Mesodermal cell (in vitro differentiated cells): ENCODE measurements around the gene GFRA4.

Source experiments
- H3K27ac ChIP-seq: 2 replicates; pipeline ENCODE4 v1.7.0; 2013; ENCODE audit warnings: mild to moderate bottlenecking, low read depth, low read length, moderate library complexity; ENCODE audit not compliant: severe bottlenecking
- H3K36me3 ChIP-seq: 2 replicates; pipeline ENCODE4 v1.7.1; 2013; ENCODE audit warnings: mild to moderate bottlenecking, low read length, moderate library complexity; ENCODE audit not compliant: control insufficient read depth, insufficient read depth
- H3K4me1 ChIP-seq: one replicate; pipeline ENCODE4 v1.7.1; 2013; ENCODE audit warnings: mild to moderate bottlenecking, low read length; ENCODE audit not compliant: insufficient read depth, control insufficient read depth, poor library complexity, severe bottlenecking
- H3K4me3 ChIP-seq: 2 replicates; pipeline ENCODE4 v1.7.0; 2013; ENCODE audit warnings: low read length, control low read depth, mild to moderate bottlenecking; ENCODE audit not compliant: insufficient read depth, poor library complexity, severe bottlenecking; ENCODE audit errors: extremely low read depth
- H3K9me3 ChIP-seq: 2 replicates; pipeline ENCODE4 v1.7.1; 2013; ENCODE audit warnings: mild to moderate bottlenecking, low read length, moderate library complexity; ENCODE audit not compliant: control insufficient read depth
- WGBS, 2 experiments: methylation state at CpG; one replicate each; pipeline ENCODE4 v1.1.5; 2013; ENCODE audit warnings: missing lambda C conversion rate in 2 of 2; ENCODE audit not compliant: insufficient coverage in 2 of 2; 5-methylcytosine and 5-hydroxymethylcytosine counted together

Gene GFRA4

GRCh38 chr20:3651204-3651962 is 11.8 kb downstream of the GFRA4 start:
- H3K27ac ChIP-seq, result no peak overlapping the region
- peaks cover 10% of the 10 kb centered on the region for H3K36me3 ChIP-seq
- H3K4me1 ChIP-seq, result no peaks in the 10 kb centered on the region
- WGBS, 2 experiments, result 90% methylated on average over 7 to 9 of the region's 9 CpGs
- H3K9me3 ChIP-seq, result peaks cover 4% of the 10 kb centered on the region
- H3K4me3 ChIP-seq, result no peak overlapping the region

- Histone ChIP-seq H3K27ac (no peak overlapping the region), H3K4me3 (no peak overlapping the region), H3K4me1 (no peaks in the 10 kb centered on the region), H3K36me3 (peaks cover 12% of the 10 kb centered on the region), H3K9me3 (no peaks in the 10 kb centered on the region)
- WGBS, 2 experiments, result 98 to 100% methylated on average over 4 of the region's 9 CpGs
Measured at GRCh38 chr20:3648951-3649350, 14.2 kb downstream of the GFRA4 start.

GRCh38 chr20:3647473-3647872 is 15.7 kb downstream of the GFRA4 start:
- Histone ChIP-seq H3K9me3 (no peaks in the 10 kb centered on the region), H3K4me3 (no peak overlapping the region), H3K4me1 (no peaks in the 10 kb centered on the region), H3K36me3 (peaks cover 19% of the 10 kb centered on the region), H3K27ac (no peak overlapping the region)

GRCh38 chr20:3646651-3647050 is 16.5 kb downstream of the GFRA4 start:
- Histone ChIP-seq H3K27ac (no peak overlapping the region), H3K36me3 (peaks cover 19% of the 10 kb centered on the region), H3K4me3 (no peak overlapping the region), H3K9me3 (no peaks in the 10 kb centered on the region), H3K4me1 (no peaks in the 10 kb centered on the region)
- 93 to 95% methylated on average over 9 to 11 of the region's 13 CpGs for WGBS, 2 experiments

DNA sequence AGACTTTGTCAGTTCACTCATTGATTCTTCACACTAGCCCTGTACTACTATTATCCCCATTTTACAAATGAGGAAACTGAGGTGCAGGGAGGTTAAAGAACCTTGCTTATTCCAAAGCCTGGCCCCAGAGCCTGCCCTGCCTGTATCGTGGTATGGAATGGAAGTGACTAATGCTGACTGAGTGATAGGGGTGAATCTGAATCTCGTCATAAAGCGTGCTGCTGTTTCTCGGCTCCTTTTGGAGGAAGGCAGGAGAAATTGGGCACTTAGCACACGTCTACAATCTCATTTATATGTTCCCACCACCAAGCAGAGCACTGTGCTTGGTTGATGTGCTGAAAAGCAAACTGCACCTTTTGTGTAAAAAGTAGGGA is 17.1 kb downstream of the GFRA4 start:
- Histone ChIP-seq H3K9me3 (no peaks in the 10 kb centered on the region), H3K36me3 (peaks cover 19% of the 10 kb centered on the region), H3K27ac (no peak overlapping the region), H3K4me3 (no peak overlapping the region), H3K4me1 (no peaks in the 10 kb centered on the region)
- WGBS, 2 experiments, result 83 to 100% methylated on average over 1 to 2 of the region's 5 CpGs

DNA sequence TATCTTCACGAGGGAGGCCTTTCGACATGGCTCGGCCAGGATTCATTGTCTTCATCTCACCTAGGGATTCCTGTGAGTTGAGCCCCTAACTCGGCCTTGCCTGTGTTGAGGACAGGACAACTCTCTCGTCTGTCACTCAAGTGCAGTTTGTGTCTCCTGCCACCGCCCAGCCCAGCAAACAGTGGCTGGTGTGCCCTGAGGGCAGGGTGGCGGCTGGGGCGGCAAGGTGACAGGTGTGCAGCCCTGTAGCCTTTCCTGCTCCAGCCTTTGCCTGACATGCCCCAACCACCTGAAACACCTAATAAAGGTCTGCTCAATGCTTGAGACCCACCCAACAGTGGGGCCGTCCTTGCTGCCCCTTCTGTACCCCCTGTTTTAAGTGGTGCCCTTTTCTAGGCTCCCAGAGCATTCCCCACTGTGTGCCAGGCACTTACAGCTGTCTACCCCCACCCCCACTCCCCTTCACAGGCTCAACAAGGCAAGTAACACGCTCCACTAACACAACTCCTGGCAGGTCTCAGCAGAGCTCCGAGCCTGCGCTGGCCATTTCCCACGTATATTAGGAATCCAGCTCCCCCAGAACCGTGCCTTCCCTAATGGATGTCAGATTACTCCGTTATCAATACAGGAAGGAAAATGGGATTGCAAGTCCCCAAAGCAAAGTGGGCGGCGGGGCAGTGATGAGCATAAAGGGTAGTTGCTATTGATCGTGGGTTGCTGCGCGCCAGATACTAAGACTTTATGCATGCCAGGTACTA is 17.7 kb downstream of the GFRA4 start:
- H3K27ac ChIP-seq, result no peak overlapping the region
- H3K4me1 ChIP-seq, result no peaks in the 10 kb centered on the region
- no peak overlapping the region for H3K4me3 ChIP-seq
- peaks cover 19% of the 10 kb centered on the region for H3K36me3 ChIP-seq
- peaks cover under 1% of the 10 kb centered on the region for H3K9me3 ChIP-seq
- WGBS, 2 experiments, result 91 to 98% methylated on average over 18 to 19 of the region's 20 CpGs

DNA sequence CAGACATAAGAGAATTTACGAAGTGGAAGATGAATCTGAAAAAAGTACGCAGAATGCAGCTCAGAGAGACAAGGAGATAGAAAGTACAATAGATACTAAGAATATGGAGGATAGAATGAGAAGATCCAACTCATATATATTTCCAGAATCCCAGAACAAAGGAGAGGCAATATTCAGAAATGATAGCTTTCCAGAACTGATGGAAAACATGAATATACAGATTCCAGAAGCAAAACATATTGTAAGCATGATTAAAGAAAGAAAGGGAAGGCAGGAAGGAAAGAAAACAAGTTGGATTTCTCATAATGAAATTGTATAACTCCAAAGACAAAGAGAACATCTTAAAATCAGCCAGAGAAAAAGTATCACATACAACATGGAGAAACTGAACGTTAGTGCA is 22.9 kb downstream of the GFRA4 start:
- H3K4me3 ChIP-seq, result no peak overlapping the region
- peaks cover 16% of the 10 kb centered on the region for H3K36me3 ChIP-seq
- no CpG with 5 or more reads among the region's 3 CpGs for WGBS, 2 experiments
- H3K4me1 ChIP-seq, result no peaks in the 10 kb centered on the region
- no peak overlapping the region for H3K27ac ChIP-seq
- H3K9me3 ChIP-seq, result peaks cover 5% of the 10 kb centered on the region

DNA sequence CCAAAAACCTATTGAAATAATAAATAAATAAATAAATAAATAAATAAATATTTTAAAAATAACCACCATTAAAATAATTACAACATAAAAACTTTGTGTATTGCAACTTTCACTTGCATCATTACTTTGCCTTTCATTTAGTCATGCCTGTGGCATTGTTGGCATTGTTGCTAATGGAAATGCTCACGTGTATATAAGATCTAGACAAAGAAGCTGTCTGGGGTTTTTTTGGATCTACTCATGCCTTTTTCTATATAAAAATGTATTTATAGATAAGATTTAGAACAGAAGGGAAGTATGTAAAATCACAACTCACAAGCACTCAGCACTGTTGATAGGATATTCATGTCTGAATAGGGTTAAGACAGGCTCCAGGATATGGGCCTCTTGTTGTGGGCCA is 27.9 kb downstream of the GFRA4 start:
- Histone ChIP-seq H3K4me3 (no peak overlapping the region), H3K9me3 (peaks cover 3% of the 10 kb centered on the region), H3K4me1 (no peaks in the 10 kb centered on the region), H3K27ac (no peak overlapping the region), H3K36me3 (peaks cover 15% of the 10 kb centered on the region)
- WGBS, 2 experiments, result no CpG with 5 or more reads among the region's 1 CpG

DNA sequence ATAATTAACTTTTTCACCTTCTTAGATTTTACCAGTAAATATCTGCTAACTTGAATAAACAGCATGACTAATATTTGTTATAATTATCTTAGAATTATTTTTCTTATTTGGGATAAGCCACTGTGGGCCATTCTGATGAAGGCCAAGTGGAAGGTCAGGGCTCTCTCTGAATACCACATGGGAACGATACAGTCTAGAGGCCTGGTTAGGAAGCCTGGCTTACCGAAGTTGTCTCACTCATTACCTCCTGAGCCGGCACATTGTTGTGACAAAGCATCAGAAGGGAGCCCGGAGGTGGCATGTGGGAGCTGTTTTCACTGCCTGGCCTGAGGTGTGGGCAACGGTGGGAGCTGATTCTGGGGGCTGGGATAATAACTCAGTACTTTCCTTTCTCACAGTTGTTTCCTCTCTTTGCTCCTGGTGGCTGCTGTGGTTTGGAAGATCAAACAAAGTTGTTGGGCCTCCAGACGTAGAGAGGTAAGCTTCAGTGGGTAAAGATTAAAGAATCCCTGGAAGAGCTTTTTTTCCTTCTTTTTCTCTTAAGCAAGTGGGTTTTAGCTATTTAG is 29.2 kb downstream of the GFRA4 start:
- Histone ChIP-seq H3K4me3 (no peak overlapping the region), H3K9me3 (no peaks in the 10 kb centered on the region), H3K4me1 (peaks cover 11% of the 10 kb centered on the region), H3K36me3 (peaks cover 8% of the 10 kb centered on the region), H3K27ac (no peak overlapping the region)
- WGBS, 2 experiments, result 83 to 89% methylated on average over 1 to 3 of the region's 6 CpGs

GRCh38 chr20:3632311-3633004 is 30.7 kb downstream of the GFRA4 start:
- Histone ChIP-seq H3K4me1 (peaks cover 11% of the 10 kb centered on the region), H3K9me3 (no peaks in the 10 kb centered on the region), H3K36me3 (peaks cover 21% of the 10 kb centered on the region), H3K27ac (no peak overlapping the region), H3K4me3 (no peak overlapping the region)
- 93 to 100% methylated on average over 6 to 7 of the region's 7 CpGs for WGBS, 2 experiments
